ENCODE data around the gene CSKMT. TPM values are rescaled to one million over a fixed set of nuclear protein-coding genes. Genes with fewer than 3 reads are reported as not detected.
A peak's percentile ranks its signal among the peaks of the same experiment; 100 is the strongest.

Gene CSKMT
- total RNA-seq, 1 donor from 2014 or later, result 21.3 TPM

GRCh38 chr11:62678770-62679696 is 13.9 kb downstream of the CSKMT start, which contains the start of gene UBXN1:
Gene UBXN1, minus strand, starts transcription at chr11:62679073. Its CDS starts 150 bp downstream, at chr11:62678923.
- FAIRE-seq (no peak), DNase-seq (ENCODE audit: low read depth) (peak; percentile 75)
- Histone ChIP-seq H3K36me3 (ENCODE audit: control insufficient read depth, insufficient read depth, low read length) (peaks cover 5% of the 10 kb centered on the region), H3K27me3 (ENCODE audit: control insufficient read depth, insufficient read depth, low read length) (no peaks in the 10 kb centered on the region), H3K4me3 (ENCODE audit: low read depth, low read length) (peak within 1 kb of the TSS; percentile 98)
- TF ChIP-seq CTCF (IDR thresholded peaks at IDR 0.05; ENCODE audit: insufficient read depth, low read length, severe bottlenecking), result no peak

GRCh38 chr11:62680825-62681240 is 15.7 kb downstream of the CSKMT start:
- Histone ChIP-seq H3K36me3 (ENCODE audit: control insufficient read depth, insufficient read depth, low read length) (peaks cover 5% of the 10 kb centered on the region), H3K4me3 (ENCODE audit: low read depth, low read length) (no peak overlapping the region), H3K27me3 (ENCODE audit: control insufficient read depth, insufficient read depth, low read length) (no peaks in the 10 kb centered on the region)
- peak; percentile 66 for DNase-seq (ENCODE audit: low read depth)
- peak; percentile 57 for TF ChIP-seq CTCF (IDR thresholded peaks at IDR 0.05; ENCODE audit: insufficient read depth, low read length, severe bottlenecking)
- FAIRE-seq, result no peak

GRCh38 chr11:62682518-62682917 is 17.4 kb downstream of the CSKMT start:
- FAIRE-seq (no peak), DNase-seq (ENCODE audit: low read depth) (no peak)
- H3K27me3 ChIP-seq (ENCODE audit: control insufficient read depth, insufficient read depth, low read length), result no peaks in the 10 kb centered on the region
- TF ChIP-seq CTCF (IDR thresholded peaks at IDR 0.05; ENCODE audit: insufficient read depth, low read length, severe bottlenecking), result no peak
- no peak overlapping the region for H3K4me3 ChIP-seq (ENCODE audit: low read depth, low read length)
- peaks cover under 1% of the 10 kb centered on the region for H3K36me3 ChIP-seq (ENCODE audit: control insufficient read depth, insufficient read depth, low read length)

GRCh38 chr11:62687508-62688396 is 22.6 kb downstream of the CSKMT start:
- Histone ChIP-seq H3K36me3 (ENCODE audit: control insufficient read depth, insufficient read depth, low read length) (peaks cover 10% of the 10 kb centered on the region), H3K4me3 (ENCODE audit: low read depth, low read length) (no peak overlapping the region), H3K27me3 (ENCODE audit: control insufficient read depth, insufficient read depth, low read length) (no peaks in the 10 kb centered on the region)
- DNase-seq (ENCODE audit: low read depth) (no peak), FAIRE-seq (no peak)
- TF ChIP-seq CTCF (IDR thresholded peaks at IDR 0.05; ENCODE audit: insufficient read depth, low read length, severe bottlenecking), result no peak

GRCh38 chr11:62688491-62688890 is 23.4 kb downstream of the CSKMT start:
- TF ChIP-seq CTCF (IDR thresholded peaks at IDR 0.05; ENCODE audit: insufficient read depth, low read length, severe bottlenecking), result no peak
- DNase-seq (ENCODE audit: low read depth), result no peak
- FAIRE-seq, result no peak
- Histone ChIP-seq H3K4me3 (ENCODE audit: low read depth, low read length) (no peak overlapping the region), H3K36me3 (ENCODE audit: control insufficient read depth, insufficient read depth, low read length) (peaks cover 10% of the 10 kb centered on the region), H3K27me3 (ENCODE audit: control insufficient read depth, insufficient read depth, low read length) (no peaks in the 10 kb centered on the region)

Measured in bronchial epithelial cell (primary cell).